Sigmoid colon (tissue), 7 donors: Measurements from ENCODE around the gene CHDH. TPM values are rescaled to one million over a fixed set of nuclear protein-coding genes. Genes with fewer than 3 reads are reported as not detected.

Source experiments
- DNase-seq: peaks from one replicate; pipeline ENCODE4 v3.0.0-alpha.2; 2019
- H3K27ac ChIP-seq, 4 donors: fragments of 200-600 bp; sonication (generic); one replicate each; pipeline ENCODE4 v1.5.1; 2016 to 2019; ENCODE audit warnings: mild to moderate bottlenecking in 1 of 4
- H3K27me3 ChIP-seq, 3 donors: fragments of 200-600 bp; sonication (generic); one replicate each; pipeline ENCODE4 v1.5.1; 2019; ENCODE audit warnings: mild to moderate bottlenecking in 1 of 3
- H3K36me3 ChIP-seq, 4 donors: fragments of 200-600 bp; sonication (generic); one replicate each; pipeline ENCODE4 v1.5.1; 2016 to 2019
- H3K4me1 ChIP-seq, 4 donors: fragments of 200-600 bp; sonication (generic); one replicate each; pipeline ENCODE4 v1.5.1; 2017 to 2019
- H3K4me3 ChIP-seq, 4 donors: fragments of 200-600 bp; sonication (generic); one replicate each; pipeline ENCODE4 v1.5.1; 2017 to 2019; ENCODE audit warnings: mild to moderate bottlenecking in 2 of 4, moderate library complexity in 1 of 4
- H3K9me3 ChIP-seq, 4 donors: fragments of 200-600 bp in 3 of 4; sonication (generic) in 3 of 4; one replicate each; pipeline versions ENCODE4 v1.5.1 to v1.6.1; 2013 to 2019
- EP300 ChIP-seq, 4 donors: sonication (generic); formaldehyde crosslinking; IDR thresholded peaks; one replicate each; pipeline ENCODE4 v1.6.1; 2017; ENCODE audit warnings: antibody characterized with exemption in 4 of 4
- POLR2A ChIP-seq, 2 donors: fragments of 450-650 bp; IDR thresholded peaks; one replicate each; pipeline ENCODE4 v1.6.1; 2016; ENCODE audit warnings: antibody characterized with exemption in 2 of 2, mild to moderate bottlenecking in 2 of 2, moderate library complexity in 2 of 2
- POLR2AphosphoS5 ChIP-seq, 4 donors: sonication (generic); formaldehyde crosslinking; IDR thresholded peaks; one replicate each; pipeline ENCODE4 v1.6.1; 2017; ENCODE audit warnings: antibody characterized with exemption in 4 of 4
- WGBS, 2 donors: extraction: QIAGEN DNeasy Blood & Tissue Kit; methylation state at CpG; one replicate each; pipeline ENCODE4 v1.1.7; 2013; 5-methylcytosine and 5-hydroxymethylcytosine counted together
- intact Hi-C: fragments of 100-400 bp; cut with DNase I; formaldehyde crosslinking; loops from one replicate; pipeline ENCODE4 v1.15.1; 2023
- polyA plus RNA-seq, 3 donors: library from polyadenylated mRNA; stranded (reverse); fragments of 200-250 nt; gene quantifications; one replicate each; pipeline ENCODE4 v1.2.3, GENCODE V29; 2013
- total RNA-seq, 4 donors: library from RNA; depleted of rRNA; stranded (reverse); fragments of >200 nt; gene quantifications; one replicate each; pipeline ENCODE4 v1.1.0, GENCODE V29; 2016
- TF ChIP-seq, protein P1 (sequence below), 4 experiments: fragments of 450-650 bp in 3 of 4; fragments of 200-600 bp in 1 of 4; IDR thresholded peaks; one replicate each; pipeline ENCODE4 v1.5.1; 2016 to 2019; ENCODE audit warnings: antibody characterized with exemption in 4 of 4, mild to moderate bottlenecking in 3 of 4, moderate library complexity in 2 of 4
- donor health status: healthy with polysubstance abuse.
- donor health status: Bipolar disorder and iron deficiency.
- donor health status: healthy.

Gene CHDH
- total and polyA plus RNA-seq, 7 donors: 1.1 to 9.5 (median 1.8) TPM

DNA sequence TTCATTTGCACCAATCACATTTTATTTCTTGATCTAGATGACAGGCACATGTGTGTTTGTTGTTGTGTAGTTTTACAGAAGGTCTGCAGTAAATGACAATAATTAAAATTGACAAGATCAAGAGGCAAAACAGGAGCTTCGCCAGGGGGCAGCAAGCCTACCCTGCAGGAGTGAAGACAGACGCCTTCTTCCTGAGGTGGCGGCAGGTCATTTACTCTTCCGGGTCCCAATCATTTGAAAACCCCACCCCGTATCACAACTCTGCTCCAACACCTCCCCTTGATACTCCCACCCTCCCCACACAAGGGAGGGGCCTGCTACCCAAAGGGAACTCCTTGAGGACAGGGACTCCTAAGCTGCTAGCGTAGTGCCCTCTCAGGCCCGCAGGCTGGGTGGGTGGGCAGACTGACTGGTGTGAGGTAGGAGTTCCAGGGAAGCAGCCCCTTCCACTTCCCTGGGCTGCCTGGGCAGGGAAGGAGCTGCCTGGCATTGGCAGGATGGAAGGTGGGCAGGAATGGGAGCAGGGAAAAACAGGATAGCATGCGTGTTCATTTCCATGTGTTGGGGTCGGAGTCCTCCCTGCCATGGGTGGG lies 13.1 kb downstream of the CHDH start:
- Histone ChIP-seq H3K27ac (no peak overlapping the region), H3K9me3 (no peaks in the 10 kb centered on the region), H3K36me3 (no peaks in the 10 kb centered on the region), H3K4me3 (no peak overlapping the region), H3K4me1 (no peaks in the 10 kb centered on the region), H3K27me3 (no peaks in the 10 kb centered on the region)
- 84 to 89% methylated on average over 9 of the region's 9 CpGs for WGBS, 2 donors
- peak; percentile 45 for DNase-seq
- TF ChIP-seq EP300 (IDR thresholded peaks at IDR 0.05): no peak
- no peak for TF ChIP-seq POLR2AphosphoS5 (IDR thresholded peaks at IDR 0.05)
- no peak for TF ChIP-seq POLR2A (IDR thresholded peaks at IDR 0.05)
- TF ChIP-seq, protein P1, sequence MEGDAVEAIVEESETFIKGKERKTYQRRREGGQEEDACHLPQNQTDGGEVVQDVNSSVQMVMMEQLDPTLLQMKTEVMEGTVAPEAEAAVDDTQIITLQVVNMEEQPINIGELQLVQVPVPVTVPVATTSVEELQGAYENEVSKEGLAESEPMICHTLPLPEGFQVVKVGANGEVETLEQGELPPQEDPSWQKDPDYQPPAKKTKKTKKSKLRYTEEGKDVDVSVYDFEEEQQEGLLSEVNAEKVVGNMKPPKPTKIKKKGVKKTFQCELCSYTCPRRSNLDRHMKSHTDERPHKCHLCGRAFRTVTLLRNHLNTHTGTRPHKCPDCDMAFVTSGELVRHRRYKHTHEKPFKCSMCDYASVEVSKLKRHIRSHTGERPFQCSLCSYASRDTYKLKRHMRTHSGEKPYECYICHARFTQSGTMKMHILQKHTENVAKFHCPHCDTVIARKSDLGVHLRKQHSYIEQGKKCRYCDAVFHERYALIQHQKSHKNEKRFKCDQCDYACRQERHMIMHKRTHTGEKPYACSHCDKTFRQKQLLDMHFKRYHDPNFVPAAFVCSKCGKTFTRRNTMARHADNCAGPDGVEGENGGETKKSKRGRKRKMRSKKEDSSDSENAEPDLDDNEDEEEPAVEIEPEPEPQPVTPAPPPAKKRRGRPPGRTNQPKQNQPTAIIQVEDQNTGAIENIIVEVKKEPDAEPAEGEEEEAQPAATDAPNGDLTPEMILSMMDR (IDR thresholded peaks at IDR 0.05): no peak
- intact Hi-C loops: no loop called here

- WGBS, 2 donors: 89 to 93% methylated on average over 6 of the region's 6 CpGs
- peak; percentile 46 for DNase-seq
- Histone ChIP-seq H3K36me3 (no peaks in the 10 kb centered on the region), H3K27me3 (no peaks in the 10 kb centered on the region), H3K4me1 (no peaks in the 10 kb centered on the region), H3K4me3 (no peak overlapping the region), H3K27ac (no peak overlapping the region), H3K9me3 (no peaks in the 10 kb centered on the region)
- TF ChIP-seq EP300 (IDR thresholded peaks at IDR 0.05): no peak
- intact Hi-C loops: no loop called here
Measured at GRCh38 chr3:53830944-53831343, 15.3 kb downstream of the CHDH start.

DNA sequence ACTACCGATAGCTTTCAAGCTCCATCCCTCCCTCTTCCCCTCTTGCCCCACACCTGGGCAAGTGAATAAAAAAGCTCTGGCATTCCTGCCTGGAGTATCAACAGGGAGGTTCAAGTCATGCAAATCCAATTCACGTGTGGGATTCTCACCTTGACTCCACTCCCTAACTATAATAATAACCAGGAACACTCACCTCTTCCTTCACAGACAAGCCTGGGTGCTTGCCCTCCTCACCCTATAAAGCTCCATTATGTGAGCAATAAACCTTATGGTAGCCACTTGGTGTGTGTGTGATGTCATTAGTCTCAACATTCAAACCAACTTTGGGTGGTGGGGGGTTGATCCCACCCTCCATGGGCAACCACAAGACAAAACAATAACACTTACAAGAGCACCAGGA lies 16.6 kb downstream of the CHDH start:
- Histone ChIP-seq H3K36me3 (no peaks in the 10 kb centered on the region), H3K4me1 (no peaks in the 10 kb centered on the region), H3K27ac (no peak overlapping the region), H3K9me3 (no peaks in the 10 kb centered on the region), H3K4me3 (no peak overlapping the region), H3K27me3 (no peaks in the 10 kb centered on the region)
- no peak for TF ChIP-seq POLR2AphosphoS5 (IDR thresholded peaks at IDR 0.05)
- TF ChIP-seq EP300 (IDR thresholded peaks at IDR 0.05): no peak
- TF ChIP-seq, protein P1 (IDR thresholded peaks at IDR 0.05): no peak
- no peak for TF ChIP-seq POLR2A (IDR thresholded peaks at IDR 0.05)
- intact Hi-C loops: no loop called here
- 56 to 72% methylated on average over 2 of the region's 2 CpGs for WGBS, 2 donors
- no peak for DNase-seq

DNA sequence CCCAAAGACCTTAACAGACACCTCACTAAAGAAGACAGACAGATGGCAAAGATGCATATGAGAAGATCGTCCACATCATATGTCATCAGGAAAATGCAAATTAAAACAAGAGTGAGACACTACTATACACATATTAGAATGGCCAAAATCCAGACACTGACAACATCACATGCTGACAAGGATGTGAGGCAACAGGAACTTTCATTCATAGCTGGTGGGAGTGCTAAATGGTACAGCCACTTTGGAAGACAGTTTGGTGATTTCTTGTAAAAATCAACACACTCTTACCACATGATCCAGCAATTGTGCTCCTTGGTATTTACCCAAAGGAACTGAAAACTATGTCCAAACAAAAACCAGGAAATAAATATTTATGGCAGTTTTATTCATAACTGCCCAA lies 17.6 kb downstream of the CHDH start:
- no peaks in the 10 kb centered on the region for H3K27me3 ChIP-seq
- intact Hi-C loops: no loop called here
- H3K27ac ChIP-seq: no peak overlapping the region
- WGBS, 2 donors: 83 to 85% methylated on average over 1 of the region's 1 CpG
- DNase-seq: no peak
- H3K36me3 ChIP-seq: no peaks in the 10 kb centered on the region
- TF ChIP-seq POLR2A (IDR thresholded peaks at IDR 0.05) (no peak), EP300 (IDR thresholded peaks at IDR 0.05) (no peak), POLR2AphosphoS5 (IDR thresholded peaks at IDR 0.05) (no peak)
- TF ChIP-seq, protein P1 (IDR thresholded peaks at IDR 0.05): no peak
- H3K4me3 ChIP-seq: no peak overlapping the region
- H3K9me3 ChIP-seq: no peaks in the 10 kb centered on the region
- no peaks in the 10 kb centered on the region for H3K4me1 ChIP-seq

DNA sequence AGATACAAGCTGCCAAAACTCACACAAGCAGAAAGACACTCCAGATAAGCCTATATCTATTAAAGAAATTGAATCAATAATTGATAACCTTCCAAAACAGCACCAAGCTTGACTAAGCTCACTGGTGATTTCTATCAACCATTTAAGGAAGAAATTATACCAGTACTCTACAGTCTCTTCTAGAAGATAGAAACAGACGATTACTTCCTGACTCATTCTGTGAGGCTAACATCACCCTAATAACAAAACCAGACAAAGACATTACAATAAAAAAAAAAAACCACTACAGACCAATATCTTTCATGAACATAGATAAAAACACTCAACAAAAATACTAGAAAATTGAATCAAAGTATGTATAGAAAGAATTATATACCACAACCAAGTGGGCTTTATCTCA lies 20.2 kb downstream of the CHDH start:
- 39 to 58% methylated on average over 1 of the region's 1 CpG for WGBS, 2 donors
- H3K4me1 ChIP-seq: no peaks in the 10 kb centered on the region
- H3K4me3 ChIP-seq: no peak overlapping the region
- H3K27me3 ChIP-seq: no peaks in the 10 kb centered on the region
- TF ChIP-seq POLR2AphosphoS5 (IDR thresholded peaks at IDR 0.05) (no peak), EP300 (IDR thresholded peaks at IDR 0.05) (no peak), POLR2A (IDR thresholded peaks at IDR 0.05) (no peak)
- TF ChIP-seq, protein P1 (IDR thresholded peaks at IDR 0.05): no peak
- no peak overlapping the region for H3K27ac ChIP-seq
- H3K36me3 ChIP-seq: no peaks in the 10 kb centered on the region
- H3K9me3 ChIP-seq: no peaks in the 10 kb centered on the region
- no peak for DNase-seq
- intact Hi-C loops: no loop called here
